GM19043 (cell line): ENCODE measurements around the gene CFAP99.
A peak's percentile ranks its signal among the peaks of the same experiment; 100 is the strongest.

Experiments used
- ATAC-seq: cut with Tn5 transposase; IDR thresholded peaks from one replicate; pipeline ENCODE4 v1.9.1; 2021; ENCODE audit warnings: low read depth; ENCODE audit not compliant: unreplicated experiment

CFAP99 gene

DNA sequence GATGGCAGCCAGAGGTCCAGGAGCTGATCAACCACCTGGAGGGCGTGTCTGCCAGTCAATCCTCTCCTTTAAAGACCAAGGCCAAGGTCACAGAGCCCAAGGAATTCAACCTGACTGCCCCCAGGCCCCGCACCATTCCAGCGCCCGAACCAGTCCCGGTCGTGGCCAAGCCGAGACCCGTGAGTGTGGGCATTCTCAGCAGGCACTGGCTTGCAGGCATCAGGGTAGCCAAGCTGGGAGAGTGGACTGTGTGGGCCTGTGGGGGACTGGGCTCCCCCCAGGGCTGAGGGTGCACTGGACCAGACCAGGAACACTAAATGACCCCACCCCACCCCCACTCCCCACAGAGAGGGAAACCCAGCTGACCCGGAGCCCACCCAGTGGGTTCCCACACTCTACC lies 26.4 kb downstream of the CFAP99 start:
- no peak for ATAC-seq

DNA sequence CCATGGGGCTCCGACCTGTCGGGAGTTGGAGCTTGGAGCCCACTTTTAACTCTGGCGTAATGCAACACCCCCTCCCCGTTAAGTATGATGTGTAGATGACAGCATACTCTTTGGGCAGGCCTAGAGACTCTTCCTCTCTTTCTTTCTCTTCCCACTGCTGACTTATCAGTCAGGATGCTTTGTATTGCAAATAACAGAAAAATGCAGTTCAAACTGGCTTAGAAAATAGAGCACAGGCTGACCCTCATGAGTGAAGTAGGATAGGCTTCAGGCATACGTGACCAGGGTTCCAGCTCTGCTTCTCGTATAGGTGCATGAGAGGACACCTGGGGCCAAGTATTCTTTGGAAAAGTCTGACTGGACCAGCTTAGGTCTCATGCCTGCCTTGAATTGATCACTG lies 26.8 kb downstream of the CFAP99 start:
- ATAC-seq: no peak

DNA sequence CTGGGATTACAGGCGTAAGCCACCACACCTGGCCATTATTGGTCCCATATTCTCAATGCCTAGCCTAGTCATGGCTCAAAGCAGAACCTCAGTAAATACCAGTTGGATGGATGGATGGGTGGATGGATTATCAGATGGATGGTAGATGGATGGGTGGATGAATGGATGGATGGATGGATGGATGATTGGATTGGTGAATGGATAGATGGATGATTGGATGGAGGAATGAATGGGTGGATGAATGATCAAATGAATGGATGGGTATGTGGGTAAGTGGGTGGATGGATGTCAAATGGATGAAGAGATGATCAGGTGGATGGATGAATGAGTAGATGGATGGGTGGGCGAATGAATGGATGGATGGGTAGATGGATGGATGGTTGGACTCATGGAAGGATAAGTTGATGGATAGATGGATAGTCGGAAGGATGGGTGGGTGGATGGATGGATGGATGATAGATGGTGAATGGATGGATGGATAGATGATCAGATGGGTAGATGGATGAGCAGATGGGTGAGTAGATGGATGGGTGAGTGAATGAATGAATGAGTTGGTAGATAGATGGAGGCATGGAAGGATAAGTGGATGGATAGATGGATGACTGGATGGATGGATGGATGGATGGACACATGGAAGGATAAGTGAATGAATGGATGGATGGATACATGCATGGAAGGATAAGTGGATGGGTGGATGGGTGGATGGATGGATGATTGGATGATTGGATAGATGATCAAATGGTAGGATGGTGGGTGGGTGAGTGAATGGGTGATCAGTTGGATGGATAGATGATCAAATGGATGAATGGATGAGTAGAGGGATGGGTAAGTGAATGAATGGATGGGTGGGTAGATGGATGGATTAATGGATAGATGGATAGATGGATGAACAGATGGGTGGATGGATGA lies 28.2 kb downstream of the CFAP99 start:
- ATAC-seq: no peak

DNA sequence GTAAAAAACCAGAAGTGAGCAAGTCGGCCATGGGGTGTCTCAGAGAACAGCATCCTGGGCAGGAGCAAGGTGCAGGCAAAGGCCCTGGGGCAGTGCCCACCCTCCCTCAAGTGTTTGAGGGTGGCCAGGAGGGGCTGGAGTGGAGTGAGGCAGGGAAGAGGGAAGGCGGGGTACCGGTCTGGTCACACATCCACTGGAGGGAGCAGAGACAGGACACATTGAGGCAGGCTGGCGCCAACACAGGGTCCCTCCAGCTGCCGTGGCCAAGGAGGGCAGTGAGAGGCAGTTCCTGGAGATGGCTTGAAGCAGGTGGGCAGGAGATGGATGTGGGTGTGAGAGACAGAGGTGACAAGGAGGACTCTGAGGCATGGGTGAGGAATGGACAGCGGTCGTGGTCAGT lies 29.8 kb downstream of the CFAP99 start:
- no peak for ATAC-seq

DNA sequence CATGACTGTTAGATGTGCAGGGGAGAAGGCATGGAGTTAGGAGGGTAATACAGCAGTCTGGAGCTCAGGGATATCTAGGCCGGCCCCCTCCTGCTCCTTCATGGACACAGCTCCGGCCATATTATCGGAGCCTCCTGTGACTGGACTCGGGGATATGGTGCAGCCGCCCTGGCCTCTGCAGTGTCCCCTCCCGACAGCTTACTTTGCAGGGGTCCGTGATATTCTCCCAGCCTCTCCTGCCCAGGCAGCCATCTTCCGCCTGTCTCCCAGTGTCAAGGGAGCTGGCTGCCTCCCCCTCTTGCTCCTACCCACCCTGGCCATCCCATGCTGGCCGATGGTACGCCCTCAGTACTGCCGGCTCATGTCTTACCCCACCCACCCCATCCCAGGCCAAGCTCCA lies 30.3 kb downstream of the CFAP99 start:
- no peak for ATAC-seq

DNA sequence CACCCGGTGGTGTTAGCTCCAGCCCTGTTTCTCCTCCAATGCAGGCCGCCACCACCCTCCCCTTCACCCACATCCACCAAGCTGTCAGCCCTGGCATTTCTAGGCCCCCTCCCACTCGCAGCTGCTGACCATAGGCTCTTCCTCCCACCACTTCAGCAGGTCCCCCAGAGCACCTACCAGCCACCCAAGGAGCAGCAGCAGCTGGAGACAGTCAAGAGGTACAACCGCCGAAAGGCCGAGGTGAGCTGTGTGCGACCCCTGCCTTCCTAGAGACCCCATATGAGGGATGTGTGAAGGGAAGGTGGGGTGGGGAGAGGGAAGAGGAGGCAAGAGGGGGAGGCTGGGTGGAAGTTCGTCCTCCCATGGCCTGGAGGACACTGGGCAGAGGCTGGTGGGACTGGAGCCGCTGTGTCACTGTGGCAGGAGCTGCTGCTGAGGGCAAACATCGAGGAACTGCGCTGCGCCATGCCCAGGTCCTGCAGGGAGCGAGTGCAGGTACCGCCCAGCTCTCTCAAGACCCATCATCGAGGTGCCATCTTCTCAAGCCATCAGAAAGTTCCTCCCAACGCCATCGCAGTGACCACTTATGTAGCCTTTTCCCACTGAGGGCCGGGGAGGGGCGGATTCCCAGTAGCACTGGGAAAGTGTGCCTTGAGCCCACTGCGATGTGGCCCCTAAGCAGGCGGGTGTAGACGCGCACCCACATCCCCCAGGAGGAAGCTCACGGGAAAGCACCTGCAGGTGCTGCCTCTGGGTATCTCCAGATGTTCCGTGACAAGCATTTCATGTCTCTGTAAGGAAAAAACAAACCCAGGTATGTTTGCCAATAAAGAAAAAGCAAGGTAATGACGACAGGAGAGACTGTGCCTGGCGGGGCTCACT lies 31.0 kb downstream of the CFAP99 start:
- ATAC-seq: no peak

DNA sequence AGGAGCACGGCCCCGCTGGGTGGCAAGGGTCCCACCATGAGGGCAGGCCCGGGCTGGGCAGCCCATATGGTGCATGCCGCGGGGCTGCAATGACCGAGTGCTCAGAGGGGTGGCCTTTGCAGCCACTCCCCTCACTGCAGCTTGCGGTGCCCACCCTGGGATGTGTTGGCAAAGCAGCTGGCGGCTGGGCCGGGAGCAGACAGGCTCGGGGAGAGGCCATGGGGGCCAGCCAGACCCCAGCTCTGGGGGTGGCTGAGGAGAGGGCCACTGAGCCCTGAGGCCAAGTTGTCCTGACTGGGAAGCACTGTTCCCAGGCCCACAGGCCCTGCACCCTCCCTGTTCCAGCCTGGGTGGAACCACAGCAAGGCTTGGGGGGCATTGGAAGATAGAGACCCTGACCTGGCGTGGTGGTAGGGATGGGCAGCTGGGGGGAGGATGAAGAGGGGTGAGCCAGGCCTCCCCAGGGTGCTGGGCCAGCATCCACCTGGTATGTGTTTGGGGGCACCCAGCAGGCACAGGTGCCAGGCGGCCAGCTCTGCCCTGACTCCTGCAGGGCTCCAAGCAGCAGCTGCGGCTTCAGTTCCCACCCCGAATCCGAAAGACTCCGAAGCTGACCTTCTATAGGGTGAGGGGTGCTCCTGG lies 31.8 kb downstream of the CFAP99 start:
- ATAC-seq: no peak

DNA sequence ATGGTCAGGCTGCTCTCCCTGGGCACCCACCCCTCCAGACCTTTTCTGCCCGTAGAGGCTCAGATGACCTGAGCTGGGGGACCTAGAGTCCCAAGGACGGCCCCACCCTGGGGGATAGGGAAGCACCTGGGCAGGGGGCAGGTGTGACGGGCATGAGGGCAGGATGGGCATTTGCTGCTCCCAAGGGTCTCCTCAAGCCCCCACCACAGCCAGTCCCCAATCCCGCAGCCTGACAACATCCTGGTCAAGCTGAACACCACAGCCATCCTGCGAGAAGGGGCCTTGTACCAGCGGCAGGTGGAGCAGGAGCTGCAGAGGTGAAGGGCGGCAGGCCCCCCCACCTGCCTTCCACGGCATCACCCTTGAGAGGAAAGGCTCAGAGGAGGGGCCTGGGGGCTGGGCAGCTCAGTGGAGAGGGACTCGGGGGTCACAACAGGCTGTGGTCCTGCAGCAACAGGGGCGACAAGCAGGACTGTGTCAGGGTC lies 32.3 kb downstream of the CFAP99 start:
- ATAC-seq: no peak

DNA sequence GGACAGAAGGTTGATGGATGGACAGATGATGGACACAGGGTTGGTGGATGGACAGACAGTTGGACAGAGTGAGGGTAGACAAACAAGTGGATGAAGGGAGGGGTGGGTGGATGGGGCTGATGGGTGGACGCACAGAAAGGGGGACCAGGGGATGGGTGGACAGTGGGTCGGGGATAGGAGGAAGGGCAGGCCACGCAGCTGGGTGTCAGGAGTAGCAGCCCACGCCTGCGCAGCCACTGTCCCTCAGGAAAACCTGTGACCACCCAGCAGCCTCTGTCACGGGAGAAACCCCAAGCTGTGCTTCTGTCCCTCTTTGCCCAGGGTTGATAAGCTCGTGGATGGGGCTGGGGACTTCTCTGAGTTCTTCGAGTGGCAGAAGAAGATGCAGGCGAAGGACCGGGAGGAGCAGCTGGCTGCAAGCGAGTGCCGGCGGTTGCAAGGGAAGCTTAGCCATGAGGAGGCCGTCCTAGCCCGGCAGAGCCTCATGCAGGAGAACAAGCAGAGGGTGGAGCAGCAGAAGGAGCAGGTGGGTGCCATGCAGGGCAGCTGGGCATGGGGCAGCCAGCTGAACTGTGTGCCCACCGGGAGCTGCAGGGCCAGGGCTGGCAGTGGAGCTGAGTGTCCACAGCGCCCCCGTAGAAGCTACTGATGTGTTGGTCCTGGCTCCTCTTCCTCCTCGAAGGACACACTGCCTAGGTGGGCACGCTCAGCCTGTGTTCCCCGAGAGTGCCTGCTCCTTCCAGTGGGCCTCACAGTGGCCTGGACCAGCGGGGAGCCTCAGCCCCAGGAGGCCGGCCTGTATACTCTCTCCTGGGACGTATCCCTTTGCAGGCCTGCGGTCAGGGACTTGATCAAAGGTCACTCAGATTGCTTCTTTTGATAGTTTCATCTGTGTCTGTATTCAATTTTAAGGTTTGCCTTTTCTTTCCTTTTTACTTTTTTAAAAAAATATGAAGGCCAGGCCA lies 33.3 kb downstream of the CFAP99 start:
- ATAC-seq: no peak

DNA sequence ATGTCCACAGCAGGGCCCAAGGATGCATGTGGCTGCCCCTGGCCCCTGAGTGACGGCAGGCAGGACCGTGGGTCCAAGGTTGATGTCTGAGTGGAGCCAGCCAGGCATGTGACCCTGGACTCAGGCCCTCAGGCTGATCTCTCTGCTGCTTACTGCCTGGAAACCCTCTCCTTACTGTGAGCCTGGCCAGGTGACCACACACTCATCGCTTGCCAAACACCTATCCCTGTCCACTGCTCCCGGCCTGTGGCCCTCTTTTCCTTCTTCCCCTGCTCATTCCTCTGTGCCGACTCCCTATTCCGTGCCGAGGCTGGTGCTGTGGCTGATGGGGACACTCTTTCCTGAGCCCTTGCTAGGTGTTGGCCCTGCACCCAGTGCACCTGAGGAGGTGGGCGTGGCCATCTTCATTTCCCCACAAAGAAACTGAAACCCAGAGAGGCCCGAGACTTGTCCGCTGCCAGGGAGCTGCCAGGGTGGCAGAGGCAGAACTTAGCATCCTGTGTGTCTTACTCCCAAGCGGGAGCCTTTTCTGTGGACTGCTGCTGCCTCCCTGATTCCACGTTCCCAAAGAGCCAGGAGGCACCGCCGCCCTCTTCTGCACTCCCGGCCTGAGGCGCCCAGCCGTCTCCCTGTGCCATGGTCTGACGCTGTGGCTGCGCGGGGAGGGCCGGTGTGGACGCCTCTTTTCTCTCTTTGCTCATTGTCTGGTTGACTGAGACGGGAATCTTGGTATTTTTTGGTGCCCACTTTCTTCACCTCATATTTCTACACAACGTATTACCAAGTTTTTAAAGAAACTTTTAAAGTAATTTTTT lies 38.9 kb downstream of the CFAP99 start:
- ATAC-seq: no peak

DNA sequence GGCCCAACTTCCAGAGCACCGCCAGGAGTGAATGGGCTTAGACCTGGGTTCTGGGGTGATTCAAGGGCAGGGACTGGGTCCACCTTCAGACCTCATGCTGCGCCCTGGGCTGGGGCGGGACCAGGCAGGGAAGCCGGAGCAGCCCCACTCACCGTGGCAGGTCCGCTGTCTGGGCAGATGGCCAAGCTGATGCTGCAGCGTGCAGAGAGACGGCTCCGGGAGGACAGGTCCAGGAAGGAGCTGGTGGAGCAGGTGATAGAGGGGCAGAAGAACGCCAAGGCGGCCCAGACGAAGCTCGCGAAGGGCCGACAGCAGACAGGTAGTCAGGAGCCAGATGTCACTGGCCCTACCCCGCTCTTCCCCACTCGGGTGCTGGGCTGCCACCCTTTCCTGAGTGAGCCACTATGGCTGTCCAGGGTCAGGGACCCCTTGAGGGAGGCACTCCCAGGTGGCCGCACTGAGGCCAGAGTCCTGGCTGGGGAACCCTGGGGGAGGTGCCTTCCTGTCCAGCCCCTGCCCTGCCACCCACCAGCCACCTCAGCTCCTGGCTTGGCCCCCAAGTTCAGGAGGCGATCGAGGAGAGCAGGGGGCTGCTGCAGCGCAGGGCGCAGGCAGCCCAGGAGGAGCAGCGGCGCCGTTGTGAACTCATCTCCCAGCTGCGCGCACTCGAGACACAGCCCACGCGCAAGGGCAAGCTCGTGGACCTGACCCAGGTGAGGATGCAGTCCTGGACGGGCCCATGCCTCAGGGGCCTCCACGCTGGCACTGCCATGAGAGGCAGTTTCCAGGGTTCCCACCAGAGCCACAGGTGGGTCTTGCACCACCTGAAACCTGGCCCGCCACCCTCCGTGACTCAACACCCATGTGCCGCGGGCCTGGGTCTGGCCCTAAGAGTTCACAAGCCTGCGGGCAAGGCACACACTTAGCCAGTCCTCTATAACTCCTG lies 40.1 kb downstream of the CFAP99 start:
- no peak for ATAC-seq

DNA sequence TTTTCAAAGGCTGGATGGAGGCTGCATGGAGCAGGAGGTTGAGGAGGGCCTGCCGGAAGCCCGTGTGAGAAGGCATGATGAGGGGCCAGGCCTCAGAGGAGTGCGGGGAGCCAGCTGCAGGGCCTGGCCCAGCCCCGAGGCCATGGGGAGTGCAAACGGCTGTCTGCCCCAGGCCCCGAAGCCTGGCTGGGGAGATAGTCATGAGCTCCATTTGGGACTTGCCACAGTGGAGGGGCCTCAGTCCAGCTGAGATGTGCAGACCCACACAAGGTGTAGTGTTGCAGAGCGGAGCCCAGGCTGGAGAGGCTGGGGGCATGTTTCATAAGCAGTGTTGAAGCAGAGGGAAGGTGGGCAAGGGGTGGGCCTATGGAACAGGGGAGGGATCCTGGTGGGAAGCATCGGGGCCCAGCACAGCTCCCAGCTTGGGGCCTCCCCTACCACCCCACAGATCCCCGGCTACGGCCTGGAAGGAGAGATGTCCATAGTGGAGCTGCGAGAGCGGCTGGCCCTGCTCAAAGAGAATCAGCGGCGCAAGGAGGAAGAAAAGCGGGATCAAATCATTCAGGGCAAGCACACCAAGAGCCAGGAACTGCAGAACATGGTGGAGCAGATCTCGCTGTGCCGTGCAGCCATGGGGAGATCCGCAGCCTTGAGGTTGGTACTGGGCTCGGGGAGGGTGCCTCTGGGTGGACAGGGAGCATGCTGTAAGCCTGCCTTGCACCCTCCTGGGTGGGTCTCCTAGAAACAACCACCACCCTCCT lies 41.0 kb downstream of the CFAP99 start:
- no peak for ATAC-seq

DNA sequence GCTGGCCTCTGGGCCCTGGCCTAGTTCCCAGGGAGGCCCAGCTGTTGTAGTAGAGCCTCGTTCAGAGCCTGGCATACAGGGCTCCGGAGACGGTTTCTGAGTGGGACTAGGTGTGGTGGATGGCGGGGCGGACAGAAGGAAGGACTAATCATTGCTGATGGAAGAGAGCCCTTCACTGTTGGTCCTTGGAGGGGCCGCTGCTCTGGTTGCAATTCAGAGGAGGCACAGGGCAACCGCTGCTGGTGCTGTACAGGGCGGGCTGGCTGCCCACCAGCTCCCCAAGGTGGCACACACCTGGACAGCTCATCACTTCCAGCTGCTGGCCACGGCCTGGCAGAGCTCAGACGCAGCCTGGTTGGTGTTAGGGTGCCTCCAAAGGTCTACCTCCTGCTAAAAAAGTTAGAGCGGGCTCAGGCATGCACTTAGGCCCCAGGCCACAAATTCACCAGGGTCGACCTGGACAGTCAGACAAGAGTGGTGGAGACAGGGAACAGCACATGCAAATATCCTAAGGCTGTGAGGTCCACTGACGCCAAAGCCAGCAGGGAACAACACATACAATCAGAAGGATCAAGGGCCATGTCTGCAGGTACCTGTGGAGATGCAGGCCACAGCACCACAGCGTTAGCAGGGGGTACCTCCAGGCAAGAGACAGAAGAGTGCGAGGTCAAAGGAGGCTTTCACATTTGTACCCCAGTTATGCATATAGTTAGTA lies 42.6 kb downstream of the CFAP99 start:
- no peak for ATAC-seq

DNA sequence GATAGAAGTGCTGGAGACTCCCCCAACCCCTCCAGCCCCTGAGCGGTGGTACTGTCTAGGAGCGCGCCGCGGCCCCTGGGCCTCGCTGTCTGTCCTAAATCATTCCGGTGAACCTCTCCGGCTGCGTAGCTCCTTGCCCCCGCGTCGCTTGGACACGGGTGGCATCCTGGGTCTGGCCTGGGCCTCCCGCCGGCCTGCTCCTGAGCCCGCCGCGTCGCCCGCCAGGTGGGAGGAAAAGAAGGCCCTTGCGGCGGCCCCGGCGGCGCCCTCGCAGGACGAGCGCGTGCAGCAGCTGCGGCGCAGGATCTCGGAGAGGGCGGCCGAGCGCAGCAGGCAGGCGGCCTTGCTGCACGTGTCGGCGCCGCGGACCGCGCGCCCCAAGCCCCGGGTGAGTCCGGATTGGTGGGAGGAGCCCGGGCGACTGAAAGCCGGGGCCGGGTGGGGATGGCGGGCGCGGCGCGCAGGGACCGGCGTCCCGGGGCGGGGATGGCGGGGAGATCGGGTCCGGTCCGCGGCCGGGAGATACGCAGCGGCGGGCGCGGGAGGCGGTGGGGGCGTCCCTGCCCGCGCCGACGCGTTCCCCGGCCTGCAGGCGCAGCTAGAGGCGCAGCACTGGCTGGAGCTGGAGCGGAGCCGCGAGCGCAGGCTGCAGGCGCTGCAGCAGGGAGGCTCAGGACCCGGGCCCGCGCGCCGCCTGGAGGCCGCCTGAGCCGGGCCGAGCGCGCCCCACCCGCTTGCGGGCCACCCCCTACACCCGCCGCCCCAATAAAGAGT lies 43.6 kb downstream of the CFAP99 start:
- peak; percentile 80 for ATAC-seq

DNA sequence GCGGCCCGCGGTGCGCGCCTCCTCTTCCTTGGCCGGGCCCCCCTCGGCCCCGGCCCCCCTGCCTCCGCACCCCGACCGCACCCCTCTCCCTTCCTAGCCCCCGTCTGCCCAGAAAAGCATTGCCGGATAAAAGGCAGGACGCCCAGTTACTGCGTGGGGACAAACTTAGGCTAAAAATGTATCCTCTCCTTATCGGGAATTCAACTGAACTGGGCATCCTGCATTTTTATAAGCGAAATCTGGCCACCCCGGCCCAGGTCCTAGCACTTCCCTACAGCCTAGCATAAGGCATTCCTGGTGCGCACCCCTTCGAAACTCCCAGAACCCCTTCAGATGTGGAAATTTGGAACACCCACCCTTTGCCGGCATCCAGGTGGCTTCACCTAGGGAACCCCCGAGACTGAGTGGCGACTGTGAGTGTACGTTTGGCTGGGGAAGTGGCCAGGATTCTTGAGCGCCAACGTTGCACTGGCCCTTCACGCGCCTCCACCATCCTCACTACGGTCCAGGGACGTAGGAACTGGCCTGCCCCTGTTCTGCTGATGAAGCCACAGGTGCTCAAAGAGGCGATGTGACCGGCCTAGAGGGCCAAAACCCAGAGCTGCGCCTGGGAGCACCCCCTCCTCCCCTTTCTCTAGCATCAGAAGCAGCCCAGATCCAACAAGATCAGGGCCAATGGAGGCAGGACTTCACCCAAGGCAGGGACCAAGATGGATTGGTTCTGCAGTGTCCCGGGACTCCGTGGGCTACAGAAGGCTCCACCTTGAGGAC lies 44.4 kb downstream of the CFAP99 start:
- no peak for ATAC-seq
